Muscle of leg (tissue), 11 donors: ENCODE measurements around the gene PRKN. TPM values are rescaled to one million over a fixed set of nuclear protein-coding genes. Genes with fewer than 3 reads are reported as not detected.
"Not testable (repeated sequence)": the region's sequence is repeated elsewhere in the genome, so short reads cannot be mapped to it uniquely, and the experiment has no call there.

Experiments used
- DNase-seq: peaks from one replicate; pipeline ENCODE4 v3.0.0; 2013
- H3K27ac ChIP-seq: one replicate; pipeline ENCODE4 v1.5.1; 2013; ENCODE audit warnings: mild to moderate bottlenecking, low read length, control low read depth
- H3K27me3 ChIP-seq: one replicate; pipeline ENCODE4 v1.6.1; 2013; ENCODE audit warnings: low read length; ENCODE audit not compliant: control insufficient read depth, insufficient read depth
- H3K36me3 ChIP-seq: one replicate; pipeline ENCODE4 v1.6.1; 2013; ENCODE audit warnings: low read length; ENCODE audit not compliant: control insufficient read depth, insufficient read depth
- H3K4me1 ChIP-seq: one replicate; pipeline ENCODE4 v1.6.1; 2013; ENCODE audit warnings: low read length; ENCODE audit not compliant: control insufficient read depth, insufficient read depth
- H3K4me3 ChIP-seq: one replicate; pipeline ENCODE4 v1.5.1; 2013; ENCODE audit warnings: low read length, control low read depth
- H3K9me3 ChIP-seq: replicated peaks from 2 replicates; pipeline ENCODE4 v1.6.1; 2013; ENCODE audit warnings: low read depth, low read length; ENCODE audit not compliant: control insufficient read depth
- WGBS: methylation state at CpG from one replicate; pipeline ENCODE4 v1.1.5; 2013; ENCODE audit warnings: missing lambda C conversion rate; ENCODE audit not compliant: insufficient coverage; 5-methylcytosine and 5-hydroxymethylcytosine counted together
- polyA plus RNA-seq, 8 donors: library from polyadenylated mRNA; unstranded; fragments of 120-200 nt; gene quantifications; one replicate each; pipeline versions ENCODE4 v1.2.1 to v1.2.3, GENCODE V29; 2013; ENCODE audit warnings: inconsistent platforms in 1 of 8, low replicate concordance in 1 of 8; ENCODE audit not compliant: insufficient read length in 8 of 8, insufficient read depth in 1 of 8
- total RNA-seq: library from RNA; stranded (reverse); fragments of 120-200 nt; gene quantifications from one replicate; pipeline ENCODE4 v1.2.4, GENCODE V29; 2013

Gene PRKN
- total and polyA plus RNA-seq, 9 donors = 2.5 to 4.7 (median 3.9) TPM

- Histone ChIP-seq H3K4me3 (no peak overlapping the region), H3K27ac (no peak overlapping the region), H3K9me3 (no peaks in the 10 kb centered on the region), H3K4me1 (no peaks in the 10 kb centered on the region), H3K36me3 (no peaks in the 10 kb centered on the region), H3K27me3 (no peaks in the 10 kb centered on the region)
- whole genome bisulfite sequencing = 77% methylated on average over 9 of the region's 9 CpGs
- no peak for DNase-seq
Observed at GRCh38 chr6:161829291-161829729, 898.3 kb downstream of the PRKN start.

- Histone ChIP-seq H3K36me3 (no peaks in the 10 kb centered on the region), H3K4me3 (no peak overlapping the region), H3K27ac (no peak overlapping the region), H3K4me1 (no peaks in the 10 kb centered on the region), H3K27me3 (no peaks in the 10 kb centered on the region), H3K9me3 (no peaks in the 10 kb centered on the region)
- WGBS = 29% methylated on average over 7 of the region's 9 CpGs
- DNase-seq = no peak
Observed at GRCh38 chr6:161828355-161828754, 899.2 kb downstream of the PRKN start.

DNA sequence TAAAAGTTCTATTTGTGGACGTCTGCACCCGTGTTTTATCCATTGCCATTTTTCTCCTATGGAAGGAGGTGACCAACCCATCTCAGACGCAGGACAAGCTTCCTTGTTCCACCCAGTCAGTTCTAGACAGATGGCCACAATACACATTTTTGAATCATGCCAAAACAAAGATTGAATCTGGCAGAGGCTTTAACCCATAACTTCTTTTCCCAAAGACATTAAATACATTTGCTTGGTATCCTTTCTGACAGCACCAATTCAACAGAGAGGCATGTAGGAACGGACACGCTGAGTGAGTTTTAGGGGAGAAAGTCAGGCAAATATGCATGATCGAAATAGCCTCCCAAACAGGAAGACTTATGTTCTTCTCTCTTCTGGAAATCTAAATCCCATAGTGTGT, 901.1 kb downstream of the PRKN start:
- Histone ChIP-seq H3K27ac (no peak overlapping the region), H3K27me3 (no peaks in the 10 kb centered on the region), H3K9me3 (no peaks in the 10 kb centered on the region), H3K36me3 (no peaks in the 10 kb centered on the region), H3K4me3 (no peak overlapping the region), H3K4me1 (no peaks in the 10 kb centered on the region)
- no peak for DNase-seq
- WGBS = 63% methylated on average over 2 of the region's 6 CpGs

DNA sequence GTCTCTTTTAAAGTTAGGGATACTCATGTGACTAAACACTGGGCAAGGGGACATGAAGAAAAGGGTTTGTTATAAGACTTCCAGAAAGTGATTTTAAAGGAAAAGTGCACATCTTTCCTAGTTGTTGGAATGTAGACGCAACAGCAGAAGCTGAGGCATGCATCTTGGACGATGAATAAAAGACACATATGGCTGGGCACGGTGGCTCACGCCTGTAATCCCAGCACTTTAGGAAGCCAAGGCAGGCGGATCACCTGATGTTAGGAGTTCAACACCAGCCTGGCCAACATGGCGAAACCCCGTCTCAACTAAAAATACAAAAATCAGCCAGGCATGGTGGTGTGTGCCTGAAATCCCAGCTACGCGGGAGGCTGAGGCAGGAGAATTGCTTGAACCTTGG, 905.4 kb downstream of the PRKN start:
- H3K4me1 ChIP-seq, H3K27me3 ChIP-seq, H3K27ac ChIP-seq, H3K4me3 ChIP-seq, H3K9me3 ChIP-seq, H3K36me3 ChIP-seq, DNase-seq: not testable (repeated sequence)
- WGBS = 86% methylated on average over 6 of the region's 9 CpGs

GRCh38 chr6:161817881-161818280, 909.7 kb downstream of the PRKN start:
- no peak for DNase-seq
- Histone ChIP-seq H3K36me3 (no peaks in the 10 kb centered on the region), H3K9me3 (peaks cover 3% of the 10 kb centered on the region), H3K4me3 (no peak overlapping the region), H3K27ac (no peak overlapping the region), H3K4me1 (no peaks in the 10 kb centered on the region), H3K27me3 (no peaks in the 10 kb centered on the region)
- whole genome bisulfite sequencing = no CpG with 5 or more reads among the region's 4 CpGs

- Histone ChIP-seq H3K27me3 (no peaks in the 10 kb centered on the region), H3K9me3 (peaks cover 5% of the 10 kb centered on the region), H3K4me1 (no peaks in the 10 kb centered on the region), H3K36me3 (no peaks in the 10 kb centered on the region), H3K27ac (no peak overlapping the region), H3K4me3 (no peak overlapping the region)
- WGBS = no CpG with 5 or more reads among the region's 4 CpGs
- no peak for DNase-seq
Observed at GRCh38 chr6:161815965-161816364, 911.6 kb downstream of the PRKN start.

DNA sequence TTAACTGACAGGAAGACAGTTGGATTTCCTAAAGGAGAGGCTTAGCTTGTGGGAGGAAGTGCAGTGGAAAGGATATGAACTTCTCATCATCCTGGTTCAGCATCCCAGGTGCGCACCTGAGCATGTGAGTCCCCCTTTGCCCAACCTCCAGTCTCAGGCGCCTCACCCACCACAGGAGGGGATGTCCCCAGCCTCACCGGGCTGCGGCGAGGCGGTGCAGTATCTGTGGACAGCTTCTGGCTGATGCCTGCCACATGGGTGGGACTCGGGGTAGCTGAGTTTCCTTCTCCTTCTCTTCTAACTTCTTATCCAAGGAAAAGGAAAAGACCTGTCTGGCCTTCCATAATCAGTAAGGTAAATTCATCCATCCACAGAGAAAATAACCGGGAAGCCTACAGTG, 914.4 kb downstream of the PRKN start:
- Histone ChIP-seq H3K27me3 (no peaks in the 10 kb centered on the region), H3K4me1 (no peaks in the 10 kb centered on the region), H3K9me3 (peaks cover 5% of the 10 kb centered on the region), H3K27ac (no peak overlapping the region), H3K4me3 (no peak overlapping the region), H3K36me3 (no peaks in the 10 kb centered on the region)
- 90% methylated on average over 8 of the region's 8 CpGs for WGBS
- DNase-seq = no peak

GRCh38 chr6:161809971-161810370, 917.6 kb downstream of the PRKN start:
- H3K4me1 ChIP-seq = no peaks in the 10 kb centered on the region
- H3K27me3 ChIP-seq = no peaks in the 10 kb centered on the region
- DNase-seq = no peak
- no peak overlapping the region for H3K27ac ChIP-seq
- H3K9me3 ChIP-seq = peaks cover 5% of the 10 kb centered on the region
- WGBS = 80% methylated on average over 1 of the region's 2 CpGs
- no peaks in the 10 kb centered on the region for H3K36me3 ChIP-seq
- no peak overlapping the region for H3K4me3 ChIP-seq

DNA sequence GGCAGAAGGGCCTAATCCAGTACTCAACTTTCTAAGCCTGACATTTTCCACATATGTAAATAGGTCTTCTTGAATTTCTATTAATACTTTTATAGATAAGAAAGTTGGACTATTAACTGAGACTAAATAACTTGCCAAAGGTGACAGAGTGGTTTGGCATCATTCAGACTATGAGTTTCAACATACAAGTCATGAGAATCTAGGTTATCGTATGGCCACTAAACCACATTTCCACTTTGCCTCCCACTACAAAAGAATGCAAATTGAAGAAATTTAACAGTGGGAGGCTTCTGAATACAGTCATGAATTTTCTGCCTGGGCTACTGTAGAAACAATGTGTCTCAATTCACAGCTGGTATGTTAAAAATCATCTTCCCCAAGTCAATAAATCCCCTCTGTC, 922.7 kb downstream of the PRKN start:
- WGBS = no CpG with 5 or more reads among the region's 1 CpG
- no peak for DNase-seq
- no peaks in the 10 kb centered on the region for H3K9me3 ChIP-seq
- no peaks in the 10 kb centered on the region for H3K27me3 ChIP-seq
- H3K36me3 ChIP-seq = no peaks in the 10 kb centered on the region
- H3K27ac ChIP-seq = no peak overlapping the region
- H3K4me1 ChIP-seq = no peaks in the 10 kb centered on the region
- no peak overlapping the region for H3K4me3 ChIP-seq

DNA sequence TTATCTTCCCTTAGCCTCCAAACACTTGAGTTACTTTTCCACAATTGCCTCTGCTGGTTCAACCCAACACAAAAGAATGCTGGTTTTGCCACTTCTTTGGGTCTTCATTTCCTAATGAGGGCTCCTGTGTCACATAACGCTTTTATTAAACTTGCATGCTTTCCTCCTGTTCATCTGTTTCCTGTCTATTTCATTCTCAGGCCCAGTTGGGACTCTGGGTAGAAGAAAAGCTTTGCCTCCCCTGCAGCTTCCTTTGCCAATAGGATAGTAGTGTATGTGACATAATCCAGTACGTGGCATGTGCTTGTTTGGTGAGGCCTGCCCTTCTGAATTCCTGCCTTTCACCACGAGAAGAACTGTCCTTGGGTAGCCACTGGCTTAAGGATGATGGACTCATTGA, 924.4 kb downstream of the PRKN start:
- Histone ChIP-seq H3K4me1 (no peaks in the 10 kb centered on the region), H3K27ac (no peak overlapping the region), H3K36me3 (no peaks in the 10 kb centered on the region), H3K9me3 (no peaks in the 10 kb centered on the region), H3K27me3 (no peaks in the 10 kb centered on the region), H3K4me3 (no peak overlapping the region)
- DNase-seq = no peak
- WGBS = 75% methylated on average over 2 of the region's 3 CpGs

- no peaks in the 10 kb centered on the region for H3K9me3 ChIP-seq
- WGBS = 90% methylated on average over 8 of the region's 8 CpGs
- H3K27me3 ChIP-seq = no peaks in the 10 kb centered on the region
- no peak overlapping the region for H3K4me3 ChIP-seq
- H3K4me1 ChIP-seq = no peaks in the 10 kb centered on the region
- H3K36me3 ChIP-seq = no peaks in the 10 kb centered on the region
- H3K27ac ChIP-seq = no peak overlapping the region
- DNase-seq = no peak
Observed at GRCh38 chr6:161802231-161802630, 925.3 kb downstream of the PRKN start.
